HG03558 (cell line): ENCODE measurements around the gene TPGS1.
A peak's percentile ranks its signal among the peaks of the same experiment; 100 is the strongest.
"Not testable (repeated sequence)": the region's sequence is repeated elsewhere in the genome, so short reads cannot be mapped to it uniquely, and the experiment has no call there.

Experiments
- ATAC-seq: cut with Tn5 transposase; IDR thresholded peaks from one replicate; pipeline ENCODE4 v1.9.1; 2021; ENCODE audit warnings: moderate number of reproducible peaks; ENCODE audit not compliant: unreplicated experiment; ENCODE audit errors: extremely low read depth

The TPGS1 gene

GRCh38 chr19:474126-475078 is 32.9 kb upstream of the TPGS1 start:
- no peak for ATAC-seq

GRCh38 chr19:475360-475759 is 31.9 kb upstream of the TPGS1 start:
- no peak for ATAC-seq

GRCh38 chr19:478236-478903 is 28.9 kb upstream of the TPGS1 start:
- ATAC-seq, result no peak

- no peak for ATAC-seq
Measured at GRCh38 chr19:478976-479375, 28.3 kb upstream of the TPGS1 start.

- ATAC-seq, result no peak
Measured at GRCh38 chr19:480016-480855, 27.1 kb upstream of the TPGS1 start.

GRCh38 chr19:481100-481499 is 26.2 kb upstream of the TPGS1 start:
- ATAC-seq, result not testable (repeated sequence)

- no peak for ATAC-seq
Measured at GRCh38 chr19:482186-483041, 24.9 kb upstream of the TPGS1 start.

- no peak for ATAC-seq
Measured at GRCh38 chr19:483332-484072, 23.8 kb upstream of the TPGS1 start.

- ATAC-seq, result no peak
Measured at GRCh38 chr19:484494-484893, 22.8 kb upstream of the TPGS1 start.

GRCh38 chr19:485077-485476 is 22.2 kb upstream of the TPGS1 start:
- no peak for ATAC-seq

- ATAC-seq, result no peak
Measured at GRCh38 chr19:485583-486236, 21.6 kb upstream of the TPGS1 start.

GRCh38 chr19:488505-489417 is 18.5 kb upstream of the TPGS1 start:
- ATAC-seq, result peak; percentile 69

GRCh38 chr19:489418-490196 is 17.7 kb upstream of the TPGS1 start:
- no peak for ATAC-seq

GRCh38 chr19:491146-491741 is 16.1 kb upstream of the TPGS1 start:
- ATAC-seq, result no peak

GRCh38 chr19:492091-492531 is 15.2 kb upstream of the TPGS1 start:
- no peak for ATAC-seq

- ATAC-seq, result no peak
Measured at GRCh38 chr19:493391-494170, 13.7 kb upstream of the TPGS1 start.
